Smooth muscle cell (in vitro differentiated cells): Measurements from ENCODE around the gene DHDH. TPM values are rescaled to one million over a fixed set of nuclear protein-coding genes. Genes with fewer than 3 reads are reported as not detected.

Experiments
- DNase-seq: peaks from one replicate; lab custom pipeline; 2025; ENCODE audit not compliant: unreplicated experiment; lab: John Stamatoyannopoulos, UW
- H2AFZ ChIP-seq: fragments of 200-600 bp; sonication (generic); 2 replicates; pipeline ENCODE4 v1.6.0; 2016; ENCODE audit warnings: antibody characterized with exemption, low read depth, mild to moderate bottlenecking
- H3F3A ChIP-seq: fragments of 200-600 bp; sonication (generic); 2 replicates; pipeline ENCODE4 v1.6.0; 2017; ENCODE audit warnings: antibody characterized with exemption, low read depth
- H3K27ac ChIP-seq: fragments of 200-600 bp; sonication (generic); 2 replicates; pipeline ENCODE4 v1.5.1; 2016; ENCODE audit warnings: low read depth, mild to moderate bottlenecking
- H3K27me3 ChIP-seq: fragments of 200-600 bp; sonication (generic); 2 replicates; pipeline ENCODE4 v1.6.1; 2016; ENCODE audit warnings: low read depth, mild to moderate bottlenecking
- H3K36me3 ChIP-seq: fragments of 200-600 bp; sonication (generic); 2 replicates; pipeline ENCODE4 v1.5.1; 2016; ENCODE audit warnings: low read depth
- H3K4me1 ChIP-seq: fragments of 200-600 bp; sonication (generic); 2 replicates; pipeline ENCODE4 v1.5.1; 2016; ENCODE audit warnings: low read depth
- H3K4me2 ChIP-seq: fragments of 200-600 bp; sonication (generic); 2 replicates; pipeline ENCODE4 v1.6.0; 2016; ENCODE audit warnings: mild to moderate bottlenecking
- H3K4me3 ChIP-seq: fragments of 200-600 bp; sonication (generic); 2 replicates; pipeline ENCODE4 v1.5.1; 2016; ENCODE audit warnings: mild to moderate bottlenecking
- H3K79me2 ChIP-seq: fragments of 200-600 bp; sonication (generic); 2 replicates; pipeline ENCODE4 v1.6.0; 2016; ENCODE audit warnings: low read depth, mild to moderate bottlenecking
- H3K9ac ChIP-seq: fragments of 200-600 bp; sonication (generic); 2 replicates; pipeline ENCODE4 v1.6.0; 2016; ENCODE audit warnings: low read depth
- H3K9me3 ChIP-seq: fragments of 200-600 bp; sonication (generic); replicated peaks from 2 replicates; pipeline ENCODE4 v1.5.1; 2016; ENCODE audit warnings: low read depth
- H4K20me1 ChIP-seq: fragments of 200-600 bp; sonication (generic); 2 replicates; pipeline ENCODE4 v1.6.0; 2016; ENCODE audit warnings: low read depth
- WGBS: methylation state at CpG from one replicate; pipeline ENCODE4 v1.1.7; 2016; ENCODE audit warnings: low lambda C conversion rate; 5-methylcytosine and 5-hydroxymethylcytosine counted together
- polyA plus RNA-seq: library from polyadenylated mRNA; unstranded; fragments of >200 nt; fragmentation: Nextera tagmentation; extraction: Ambion mirVana; gene quantifications from 2 replicates; pipeline ENCODE4 v1.2.1, GENCODE V29; 2016
- total RNA-seq: library from RNA; depleted of rRNA; stranded (reverse); fragments of >200 nt; gene quantifications from 2 replicates; pipeline ENCODE4 v1.2.3, GENCODE V29; 2014
- TF ChIP-seq, protein P1 (sequence below): fragments of 200-600 bp; sonication (generic); IDR thresholded peaks from 2 replicates; pipeline ENCODE4 v1.5.1; 2017; ENCODE audit warnings: borderline replicate concordance, mild to moderate bottlenecking, antibody characterized with exemption; ENCODE audit not compliant: insufficient read depth, poor library complexity, severe bottlenecking

Gene DHDH
- total and polyA plus RNA-seq, 2 experiments from 2014 or later, result 0.27 to 1.0 TPM

DNA sequence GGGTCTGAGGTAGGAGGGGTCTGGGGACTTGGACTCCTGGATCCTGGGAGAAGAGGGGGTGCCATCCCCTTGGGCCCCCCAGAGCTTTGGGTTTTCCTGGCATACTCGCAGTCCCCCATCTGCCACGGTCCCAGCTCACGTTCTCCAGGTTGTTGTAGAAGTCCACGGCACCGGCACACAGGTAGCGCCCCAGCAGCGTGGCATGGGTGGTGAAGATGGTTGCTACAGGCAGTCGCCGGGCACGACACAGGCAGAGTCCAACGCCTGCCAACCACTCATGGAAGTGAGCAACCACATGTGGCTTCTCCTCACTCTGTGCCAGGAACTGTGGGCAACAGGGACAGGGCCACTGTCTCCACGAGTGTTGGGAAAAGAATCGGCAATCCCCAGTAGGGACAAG is 52.2 kb downstream of the DHDH start:
- no peak overlapping the region for H3K4me2 ChIP-seq
- DNase-seq, result no peak
- H3K4me3 ChIP-seq, result no peak overlapping the region
- TF ChIP-seq, protein P1, sequence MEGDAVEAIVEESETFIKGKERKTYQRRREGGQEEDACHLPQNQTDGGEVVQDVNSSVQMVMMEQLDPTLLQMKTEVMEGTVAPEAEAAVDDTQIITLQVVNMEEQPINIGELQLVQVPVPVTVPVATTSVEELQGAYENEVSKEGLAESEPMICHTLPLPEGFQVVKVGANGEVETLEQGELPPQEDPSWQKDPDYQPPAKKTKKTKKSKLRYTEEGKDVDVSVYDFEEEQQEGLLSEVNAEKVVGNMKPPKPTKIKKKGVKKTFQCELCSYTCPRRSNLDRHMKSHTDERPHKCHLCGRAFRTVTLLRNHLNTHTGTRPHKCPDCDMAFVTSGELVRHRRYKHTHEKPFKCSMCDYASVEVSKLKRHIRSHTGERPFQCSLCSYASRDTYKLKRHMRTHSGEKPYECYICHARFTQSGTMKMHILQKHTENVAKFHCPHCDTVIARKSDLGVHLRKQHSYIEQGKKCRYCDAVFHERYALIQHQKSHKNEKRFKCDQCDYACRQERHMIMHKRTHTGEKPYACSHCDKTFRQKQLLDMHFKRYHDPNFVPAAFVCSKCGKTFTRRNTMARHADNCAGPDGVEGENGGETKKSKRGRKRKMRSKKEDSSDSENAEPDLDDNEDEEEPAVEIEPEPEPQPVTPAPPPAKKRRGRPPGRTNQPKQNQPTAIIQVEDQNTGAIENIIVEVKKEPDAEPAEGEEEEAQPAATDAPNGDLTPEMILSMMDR, result no peak
- H3K27ac ChIP-seq, result no peak overlapping the region
- peaks cover 15% of the 10 kb centered on the region for H3K79me2 ChIP-seq
- H3K9ac ChIP-seq, result no peak overlapping the region
- no peaks in the 10 kb centered on the region for H3K4me1 ChIP-seq
- no peaks in the 10 kb centered on the region for H3K36me3 ChIP-seq
- no peaks in the 10 kb centered on the region for H3F3A ChIP-seq
- H3K9me3 ChIP-seq, result no peaks in the 10 kb centered on the region
- 99% methylated on average over 13 of the region's 13 CpGs for WGBS
- H2AFZ ChIP-seq, result no peak overlapping the region
- peaks cover 35% of the 10 kb centered on the region for H4K20me1 ChIP-seq
- H3K27me3 ChIP-seq, result no peaks in the 10 kb centered on the region

DNA sequence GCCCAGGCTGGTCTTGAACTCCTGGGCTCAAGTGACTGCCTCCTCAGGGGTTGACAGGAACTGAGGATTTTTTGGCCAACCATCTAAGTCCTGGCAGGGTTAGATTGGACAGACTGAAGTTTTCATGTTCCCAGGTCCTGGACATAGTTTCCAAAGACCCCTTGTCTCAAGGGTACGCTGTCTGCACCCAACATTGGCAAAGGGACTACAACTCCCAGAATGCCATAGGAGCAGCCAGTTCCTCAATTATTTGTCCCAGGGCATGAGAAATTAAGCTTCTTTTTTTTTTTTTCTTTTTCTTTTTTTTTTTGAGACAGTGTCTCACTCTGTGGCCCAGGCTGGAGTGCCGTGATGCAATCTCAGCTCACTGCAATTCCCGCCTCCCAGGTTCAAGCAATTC is 52.7 kb downstream of the DHDH start:
- H3K4me2 ChIP-seq, result no peak overlapping the region
- TF ChIP-seq, protein P1, result no peak
- no peak for DNase-seq
- peaks cover 2% of the 10 kb centered on the region for H3K4me1 ChIP-seq
- no peaks in the 10 kb centered on the region for H3K27me3 ChIP-seq
- H2AFZ ChIP-seq, result no peak overlapping the region
- peaks cover 40% of the 10 kb centered on the region for H4K20me1 ChIP-seq
- no peak overlapping the region for H3K4me3 ChIP-seq
- H3F3A ChIP-seq, result no peaks in the 10 kb centered on the region
- 93% methylated on average over 2 of the region's 3 CpGs for WGBS
- peaks cover 19% of the 10 kb centered on the region for H3K79me2 ChIP-seq
- H3K36me3 ChIP-seq, result no peaks in the 10 kb centered on the region
- no peak overlapping the region for H3K9ac ChIP-seq
- no peaks in the 10 kb centered on the region for H3K9me3 ChIP-seq
- H3K27ac ChIP-seq, result no peak overlapping the region

DNA sequence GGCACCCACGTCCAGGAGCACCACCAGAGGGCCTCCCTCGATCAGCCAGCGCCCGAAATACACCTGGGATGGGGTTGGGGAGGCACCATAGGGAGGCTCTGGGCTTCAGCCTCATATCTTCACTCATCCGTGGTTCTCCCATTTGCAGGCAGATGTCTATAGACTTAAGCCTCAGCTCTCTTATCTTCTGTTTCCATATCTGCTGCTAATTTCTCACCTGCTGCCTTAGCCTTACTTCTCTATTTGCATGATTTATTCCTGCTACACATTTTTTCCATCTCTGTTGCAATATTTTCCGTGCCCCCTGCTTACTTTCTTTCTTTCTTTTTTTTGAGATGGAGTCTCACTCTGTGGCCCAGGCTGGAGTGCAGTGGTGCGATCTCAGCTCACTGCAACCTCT is 53.8 kb downstream of the DHDH start:
- 92% methylated on average over 6 of the region's 7 CpGs for WGBS
- H3F3A ChIP-seq, result no peaks in the 10 kb centered on the region
- peaks cover 49% of the 10 kb centered on the region for H4K20me1 ChIP-seq
- TF ChIP-seq, protein P1, result no peak
- no peak overlapping the region for H3K4me2 ChIP-seq
- no peak overlapping the region for H3K27ac ChIP-seq
- no peak overlapping the region for H2AFZ ChIP-seq
- peaks cover 30% of the 10 kb centered on the region for H3K79me2 ChIP-seq
- DNase-seq, result no peak
- H3K9ac ChIP-seq, result no peak overlapping the region
- H3K4me1 ChIP-seq, result peaks cover 10% of the 10 kb centered on the region
- no peaks in the 10 kb centered on the region for H3K27me3 ChIP-seq
- H3K9me3 ChIP-seq, result no peaks in the 10 kb centered on the region
- H3K4me3 ChIP-seq, result no peak overlapping the region
- H3K36me3 ChIP-seq, result no peaks in the 10 kb centered on the region

DNA sequence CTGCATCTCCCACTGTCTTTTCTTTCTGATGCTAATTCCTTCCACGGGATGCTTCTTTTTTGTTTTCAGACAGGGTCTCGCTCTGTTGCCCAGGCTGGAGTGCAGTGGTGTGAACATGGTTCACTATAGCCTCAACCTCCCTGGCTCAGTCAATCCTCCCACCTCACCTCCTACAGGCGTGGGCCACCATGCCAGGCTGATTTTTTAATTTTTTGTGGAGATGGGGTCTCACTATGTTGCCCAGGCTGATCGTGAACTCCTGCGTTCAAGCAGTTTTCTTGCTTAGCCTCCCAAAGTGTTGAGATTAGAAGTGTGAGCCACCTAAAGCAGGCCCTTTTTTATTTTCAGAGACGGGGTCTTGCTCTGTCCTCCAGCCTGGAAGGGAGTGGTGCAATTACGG is 54.8 kb downstream of the DHDH start:
- Histone ChIP-seq H3K9ac (no peak overlapping the region), H3F3A (no peaks in the 10 kb centered on the region), H3K4me2 (no peak overlapping the region), H3K36me3 (no peaks in the 10 kb centered on the region), H3K4me3 (no peak overlapping the region), H3K27ac (no peak overlapping the region), H3K79me2 (peaks cover 37% of the 10 kb centered on the region), H3K27me3 (no peaks in the 10 kb centered on the region), H3K9me3 (no peaks in the 10 kb centered on the region), H2AFZ (no peak overlapping the region), H3K4me1 (peaks cover 10% of the 10 kb centered on the region), H4K20me1 (peaks cover 49% of the 10 kb centered on the region)
- TF ChIP-seq, protein P1, result no peak
- 97% methylated on average over 7 of the region's 7 CpGs for WGBS
- no peak for DNase-seq
